Measurements from ENCODE around the gene MAP4K4.

The MAP4K4 gene

GRCh38 chr2:101758001-101758400, 60.5 kb downstream of the MAP4K4 start:
- Histone ChIP-seq H3K4me1 (ENCODE audit: insufficient read depth, low read length) (peaks cover 5% of the 10 kb centered on the region), H3K27me3 (ENCODE audit: insufficient read depth, low read length, poor library complexity) (no peaks in the 10 kb centered on the region), H3K9me3 (ENCODE audit: insufficient read depth, low read length, severe bottlenecking) (no peaks in the 10 kb centered on the region), H3K79me2 (ENCODE audit: insufficient read depth, low read length) (peaks cover 93% of the 10 kb centered on the region), H3K27ac (ENCODE audit: low read length) (no peak overlapping the region), H3K9ac (ENCODE audit: low read depth, low read length) (no peak overlapping the region), H2AFZ (ENCODE audit: low read depth, low read length) (no peak overlapping the region), H3K4me3 (ENCODE audit: low read depth in 1 of 2, low read length in 2 of 2) (no peak overlapping the region), H4K20me1 (ENCODE audit: insufficient read depth, low read length) (peaks cover 75% of the 10 kb centered on the region), H3K36me3 (ENCODE audit: insufficient read depth, low read length) (no peaks in the 10 kb centered on the region), H3K4me2 (ENCODE audit: insufficient read depth, low read length) (no peak overlapping the region)
- TF ChIP-seq EZH2 (IDR thresholded peaks at IDR 0.05; ENCODE audit: borderline replicate concordance, low read depth, low read length, severe bottlenecking) (no peak), CTCF (IDR thresholded peaks at IDR 0.05; ENCODE audit: borderline replicate concordance, extremely low read depth, low read length, poor library complexity, severe bottlenecking) (no peak)
- peak; percentile 65; the same call in 2 of the 3 replicates for ATAC-seq (ENCODE audit: insufficient read depth, low read depth)
- DNase-seq, result no peak

GRCh38 chr2:101759162-101759561, 61.7 kb downstream of the MAP4K4 start:
- H3K9me3 ChIP-seq (ENCODE audit: insufficient read depth, low read length, severe bottlenecking), result no peaks in the 10 kb centered on the region
- no peak overlapping the region for H3K4me2 ChIP-seq (ENCODE audit: insufficient read depth, low read length)
- no peak overlapping the region for H2AFZ ChIP-seq (ENCODE audit: low read depth, low read length)
- no peak for TF ChIP-seq CTCF (IDR thresholded peaks at IDR 0.05; ENCODE audit: borderline replicate concordance, extremely low read depth, low read length, poor library complexity, severe bottlenecking)
- no peak for TF ChIP-seq EZH2 (IDR thresholded peaks at IDR 0.05; ENCODE audit: borderline replicate concordance, low read depth, low read length, severe bottlenecking)
- H3K27ac ChIP-seq (ENCODE audit: low read length), result no peak overlapping the region
- ATAC-seq (ENCODE audit: insufficient read depth, low read depth) (no peak), DNase-seq (no peak)
- no peak overlapping the region for H3K4me3 ChIP-seq (ENCODE audit: low read depth in 1 of 2, low read length in 2 of 2)
- no peaks in the 10 kb centered on the region for H3K36me3 ChIP-seq (ENCODE audit: insufficient read depth, low read length)
- H3K27me3 ChIP-seq (ENCODE audit: insufficient read depth, low read length, poor library complexity), result no peaks in the 10 kb centered on the region
- peaks cover 74% of the 10 kb centered on the region for H4K20me1 ChIP-seq (ENCODE audit: insufficient read depth, low read length)
- peaks cover 93% of the 10 kb centered on the region for H3K79me2 ChIP-seq (ENCODE audit: insufficient read depth, low read length)
- H3K9ac ChIP-seq (ENCODE audit: low read depth, low read length), result no peak overlapping the region
- peaks cover 6% of the 10 kb centered on the region for H3K4me1 ChIP-seq (ENCODE audit: insufficient read depth, low read length)

- H4K20me1 ChIP-seq (ENCODE audit: insufficient read depth, low read length), result peaks cover 76% of the 10 kb centered on the region
- no peak overlapping the region for H3K9ac ChIP-seq (ENCODE audit: low read depth, low read length)
- H3K4me1 ChIP-seq (ENCODE audit: insufficient read depth, low read length), result peaks cover 24% of the 10 kb centered on the region
- H3K4me2 ChIP-seq (ENCODE audit: insufficient read depth, low read length), result no peak overlapping the region
- TF ChIP-seq CTCF (IDR thresholded peaks at IDR 0.05; ENCODE audit: borderline replicate concordance, extremely low read depth, low read length, poor library complexity, severe bottlenecking), result no peak
- H3K4me3 ChIP-seq (ENCODE audit: low read depth in 1 of 2, low read length in 2 of 2), result no peak overlapping the region
- H3K9me3 ChIP-seq (ENCODE audit: insufficient read depth, low read length, severe bottlenecking), result no peaks in the 10 kb centered on the region
- H3K79me2 ChIP-seq (ENCODE audit: insufficient read depth, low read length), result peaks cover 93% of the 10 kb centered on the region
- no peaks in the 10 kb centered on the region for H3K36me3 ChIP-seq (ENCODE audit: insufficient read depth, low read length)
- DNase-seq, result no peak
- no peak overlapping the region for H2AFZ ChIP-seq (ENCODE audit: low read depth, low read length)
- no peak for ATAC-seq (ENCODE audit: insufficient read depth, low read depth)
- H3K27me3 ChIP-seq (ENCODE audit: insufficient read depth, low read length, poor library complexity), result no peaks in the 10 kb centered on the region
- no peak overlapping the region for H3K27ac ChIP-seq (ENCODE audit: low read length)
These were observed 65.1 kb downstream of the MAP4K4 start for GRCh38 chr2:101762451-101763171.

All from DND-41 (cell line).